Mesothelial cell of epicardium (in vitro differentiated cells): ENCODE data around the gene ZNF837. TPM values are rescaled to one million over a fixed set of nuclear protein-coding genes. Genes with fewer than 3 reads are reported as not detected.

ENCODE experiments used
- DNase-seq, 2 experiments: peaks; one replicate each; pipeline ENCODE4 v3.0.0; 2021; ENCODE audit warnings: low spot score in 2 of 2; ENCODE audit not compliant: unreplicated experiment in 2 of 2
- H3K27ac Mint-ChIP-seq: 2 replicates; pipeline ENCODE4 v1.8.0; 2021; ENCODE audit warnings: mixed read lengths
- H3K27me3 Mint-ChIP-seq: 2 replicates; pipeline ENCODE4 v1.8.0; 2021; ENCODE audit warnings: low read depth, mixed read lengths
- H3K36me3 Mint-ChIP-seq: 2 replicates; pipeline ENCODE4 v1.8.0; 2021; ENCODE audit warnings: mixed read lengths
- H3K4me1 Mint-ChIP-seq: 2 replicates; pipeline ENCODE4 v1.8.0; 2021; ENCODE audit warnings: mixed read lengths
- H3K4me3 Mint-ChIP-seq: 2 replicates; pipeline ENCODE4 v1.8.0; 2021; ENCODE audit warnings: mild to moderate bottlenecking, moderate library complexity, mixed read lengths
- H3K9me3 Mint-ChIP-seq: 2 replicates; pipeline ENCODE4 v1.8.0; 2021; ENCODE audit warnings: mixed read lengths
- total RNA-seq: library from RNA; stranded (reverse); gene quantifications from 3 replicates; pipeline ENCODE4 v1.2.1, GENCODE V29; 2021
- TF ChIP-seq, protein P1 (sequence below): fragments of 200-600 bp; sonication (generic); IDR thresholded peaks from one replicate; pipeline ENCODE4 v1.5.0; 2021; ENCODE audit warnings: antibody characterized with exemption; ENCODE audit not compliant: unreplicated experiment

The ZNF837 gene
- total RNA-seq, 1 donor from 2014 or later: 3.9 TPM

DNA sequence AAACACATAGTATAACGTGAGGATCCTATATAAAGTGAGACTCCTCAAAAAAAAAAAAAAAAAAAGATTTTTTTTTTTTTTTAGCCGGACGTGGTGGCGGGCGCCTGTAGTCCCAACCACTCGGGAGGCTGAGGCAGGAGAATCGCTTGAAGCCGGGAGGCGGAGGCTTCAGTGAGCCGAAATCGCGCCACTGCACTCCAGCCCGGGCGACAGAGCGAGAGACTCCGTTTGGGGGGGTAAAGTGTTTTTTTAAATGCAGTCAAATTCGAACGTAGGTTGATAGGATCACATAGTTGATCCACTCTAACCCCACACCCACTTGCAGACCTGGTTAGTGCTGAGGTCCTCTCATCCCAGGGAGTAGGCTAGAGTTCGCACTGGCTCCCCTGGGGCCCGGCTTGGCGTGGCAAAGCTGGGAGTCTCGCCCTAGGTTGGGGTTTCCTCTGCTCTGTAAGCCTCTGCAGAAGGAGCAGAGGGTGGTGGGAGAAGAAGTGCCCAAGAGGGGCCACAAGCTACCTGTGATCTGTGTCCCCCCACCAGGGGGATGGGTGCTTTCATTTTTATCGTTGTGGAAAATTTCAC lies 21.1 kb upstream of the ZNF837 start:
- peak overlapping the region; percentile 97 for H3K27ac Mint-ChIP-seq
- peaks cover 12% of the 10 kb centered on the region for H3K27me3 Mint-ChIP-seq
- H3K36me3 Mint-ChIP-seq: peaks cover 4% of the 10 kb centered on the region
- H3K9me3 Mint-ChIP-seq: no peaks in the 10 kb centered on the region
- TF ChIP-seq, protein P1, sequence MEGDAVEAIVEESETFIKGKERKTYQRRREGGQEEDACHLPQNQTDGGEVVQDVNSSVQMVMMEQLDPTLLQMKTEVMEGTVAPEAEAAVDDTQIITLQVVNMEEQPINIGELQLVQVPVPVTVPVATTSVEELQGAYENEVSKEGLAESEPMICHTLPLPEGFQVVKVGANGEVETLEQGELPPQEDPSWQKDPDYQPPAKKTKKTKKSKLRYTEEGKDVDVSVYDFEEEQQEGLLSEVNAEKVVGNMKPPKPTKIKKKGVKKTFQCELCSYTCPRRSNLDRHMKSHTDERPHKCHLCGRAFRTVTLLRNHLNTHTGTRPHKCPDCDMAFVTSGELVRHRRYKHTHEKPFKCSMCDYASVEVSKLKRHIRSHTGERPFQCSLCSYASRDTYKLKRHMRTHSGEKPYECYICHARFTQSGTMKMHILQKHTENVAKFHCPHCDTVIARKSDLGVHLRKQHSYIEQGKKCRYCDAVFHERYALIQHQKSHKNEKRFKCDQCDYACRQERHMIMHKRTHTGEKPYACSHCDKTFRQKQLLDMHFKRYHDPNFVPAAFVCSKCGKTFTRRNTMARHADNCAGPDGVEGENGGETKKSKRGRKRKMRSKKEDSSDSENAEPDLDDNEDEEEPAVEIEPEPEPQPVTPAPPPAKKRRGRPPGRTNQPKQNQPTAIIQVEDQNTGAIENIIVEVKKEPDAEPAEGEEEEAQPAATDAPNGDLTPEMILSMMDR: no peak
- peak overlapping the region; percentile 87 for H3K4me3 Mint-ChIP-seq
- DNase-seq: no peak
- peaks cover 17% of the 10 kb centered on the region for H3K4me1 Mint-ChIP-seq

DNA sequence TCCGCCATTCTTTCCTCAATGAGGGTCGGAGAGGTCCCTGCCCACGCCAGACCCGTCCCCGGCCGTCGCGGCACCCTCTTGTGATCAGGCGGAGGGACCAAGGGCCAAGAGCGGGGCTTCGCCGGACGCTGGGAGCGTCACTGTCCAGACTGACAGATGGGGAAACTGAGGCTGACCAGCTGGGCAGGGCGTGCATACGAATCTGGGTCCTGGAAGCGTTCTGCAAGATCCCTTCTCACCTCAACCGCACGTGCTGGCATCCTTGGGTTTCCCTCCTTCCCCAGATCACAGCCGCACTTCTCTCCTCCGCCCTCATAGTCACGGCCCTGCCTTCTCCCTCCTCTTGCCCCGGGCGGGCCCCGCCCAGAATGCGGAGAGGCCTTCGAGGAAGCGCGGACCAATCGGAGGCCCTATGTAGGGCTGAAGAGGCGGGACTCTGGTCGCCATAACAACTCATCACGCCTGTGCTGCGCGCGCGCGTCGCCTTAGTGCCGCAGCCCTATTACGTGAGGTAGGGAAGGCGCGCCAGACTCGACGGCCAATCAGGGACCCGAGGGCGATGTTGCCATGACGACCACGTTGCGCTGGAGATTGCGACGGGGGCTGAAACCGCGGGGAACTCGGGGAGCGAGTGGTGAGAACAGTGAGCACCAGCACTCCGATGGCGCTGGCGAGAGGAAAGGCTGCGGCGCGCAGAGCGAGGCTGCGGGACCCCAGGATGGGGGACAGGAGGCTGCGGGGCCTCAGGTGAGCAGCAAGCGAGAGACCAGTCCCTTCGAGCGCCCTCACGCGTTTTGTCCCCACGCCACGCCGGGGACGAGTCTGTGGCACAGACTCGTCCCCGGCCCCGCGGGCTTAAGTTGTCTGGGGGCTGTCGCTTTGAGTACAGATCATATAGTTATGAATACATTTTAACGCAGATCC lies 20.3 kb upstream of the ZNF837 start:
- Mint-ChIP-seq H3K4me3 (peak overlapping the region; percentile 87), H3K36me3 (peaks cover 2% of the 10 kb centered on the region), H3K27ac (peak overlapping the region; percentile 97), H3K4me1 (peaks cover 14% of the 10 kb centered on the region), H3K27me3 (peaks cover 13% of the 10 kb centered on the region), H3K9me3 (no peaks in the 10 kb centered on the region)
- DNase-seq: peak; percentile 99
- TF ChIP-seq, protein P1: no peak

DNA sequence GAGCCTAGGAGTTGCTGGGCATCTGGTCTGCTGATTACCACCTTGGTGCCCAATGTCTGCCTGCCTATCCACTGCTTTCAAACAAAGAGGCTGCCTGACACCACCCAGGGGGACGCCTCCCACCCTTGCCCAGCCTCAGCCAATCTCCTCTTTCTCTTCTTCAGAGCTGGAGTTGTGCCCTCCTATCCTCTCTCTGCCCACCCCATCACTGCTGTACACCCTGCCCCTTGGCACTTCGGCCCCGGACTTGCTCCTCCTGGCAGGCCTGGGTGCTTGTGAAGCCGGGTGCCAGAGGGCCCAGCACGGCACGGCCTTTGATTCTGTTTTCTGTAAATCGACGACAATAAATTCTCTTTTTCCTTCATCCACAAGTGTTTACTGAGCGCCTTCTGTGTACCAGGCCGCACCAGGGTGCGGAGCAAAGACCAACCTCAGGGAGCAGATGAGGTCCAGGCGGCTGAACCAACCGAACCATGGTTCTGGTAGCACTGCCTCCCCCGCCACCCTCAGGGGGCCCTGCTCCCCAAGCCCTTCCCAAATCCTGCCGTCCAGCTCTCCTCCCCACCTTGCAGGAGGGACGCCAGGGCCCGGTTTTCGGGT lies 19.6 kb upstream of the ZNF837 start:
- TF ChIP-seq, protein P1: no peak

DNA sequence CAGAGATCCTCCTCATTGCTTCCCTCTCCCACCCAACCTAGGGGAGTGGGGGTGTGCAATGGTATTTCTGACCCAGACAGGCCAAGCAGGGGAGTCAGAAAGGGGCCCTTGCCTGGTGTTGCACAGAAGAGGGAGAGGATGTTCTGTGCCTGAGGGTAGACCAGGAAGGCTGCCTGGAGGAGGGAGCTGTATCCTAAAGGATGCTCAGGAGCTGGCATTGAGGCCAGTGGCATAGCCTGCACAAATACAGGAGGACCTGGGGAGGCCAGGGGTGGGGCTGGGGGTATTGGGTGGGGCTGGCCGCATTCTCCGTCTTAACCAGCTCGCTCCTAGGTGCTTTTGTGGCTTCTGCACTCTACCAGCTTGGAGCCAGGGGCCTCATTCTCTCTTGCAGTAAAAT lies 19.1 kb upstream of the ZNF837 start:
- no peak for DNase-seq
- TF ChIP-seq, protein P1: no peak
- peaks cover 16% of the 10 kb centered on the region for H3K4me1 Mint-ChIP-seq
- H3K36me3 Mint-ChIP-seq: peaks cover 2% of the 10 kb centered on the region
- H3K4me3 Mint-ChIP-seq: peak overlapping the region; percentile 87
- no peaks in the 10 kb centered on the region for H3K9me3 Mint-ChIP-seq
- H3K27ac Mint-ChIP-seq: no peak overlapping the region
- H3K27me3 Mint-ChIP-seq: peaks cover 19% of the 10 kb centered on the region

More for the DNA sequence above, 19.6 kb upstream of the ZNF837 start:
- H3K4me1 Mint-ChIP-seq: peaks cover 16% of the 10 kb centered on the region
- H3K36me3 Mint-ChIP-seq: peaks cover 2% of the 10 kb centered on the region
- H3K27ac Mint-ChIP-seq: no peak overlapping the region
- peak overlapping the region; percentile 87 for H3K4me3 Mint-ChIP-seq
- DNase-seq: no peak
- no peaks in the 10 kb centered on the region for H3K9me3 Mint-ChIP-seq
- H3K27me3 Mint-ChIP-seq: peaks cover 19% of the 10 kb centered on the region

DNA sequence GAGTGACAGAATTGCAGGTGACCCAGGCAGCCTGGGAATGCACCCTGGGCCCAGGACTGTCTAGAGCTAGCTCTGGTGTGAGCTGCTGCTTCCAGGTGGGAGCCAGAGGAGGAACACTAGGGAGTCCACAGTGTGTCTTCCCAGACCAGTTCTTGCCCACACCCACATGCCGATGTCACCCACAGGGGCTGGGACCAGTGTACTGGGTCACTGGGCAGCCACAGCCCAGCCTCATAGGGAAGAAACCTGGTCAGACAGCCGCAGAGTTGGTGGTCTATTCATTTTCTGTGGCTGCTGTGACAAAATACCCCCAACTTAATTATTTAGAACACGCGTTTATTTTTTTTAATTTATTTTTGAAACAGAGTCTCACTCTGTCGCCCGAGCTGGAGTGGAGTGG lies 17.7 kb upstream of the ZNF837 start:
- TF ChIP-seq, protein P1: no peak
- Mint-ChIP-seq H3K4me1 (peaks cover 16% of the 10 kb centered on the region), H3K4me3 (no peak overlapping the region), H3K27ac (no peak overlapping the region), H3K9me3 (no peaks in the 10 kb centered on the region), H3K27me3 (peaks cover 20% of the 10 kb centered on the region), H3K36me3 (peaks cover 12% of the 10 kb centered on the region)
- DNase-seq: no peak
